Measurements from ENCODE around the gene C12orf43.

DNA sequence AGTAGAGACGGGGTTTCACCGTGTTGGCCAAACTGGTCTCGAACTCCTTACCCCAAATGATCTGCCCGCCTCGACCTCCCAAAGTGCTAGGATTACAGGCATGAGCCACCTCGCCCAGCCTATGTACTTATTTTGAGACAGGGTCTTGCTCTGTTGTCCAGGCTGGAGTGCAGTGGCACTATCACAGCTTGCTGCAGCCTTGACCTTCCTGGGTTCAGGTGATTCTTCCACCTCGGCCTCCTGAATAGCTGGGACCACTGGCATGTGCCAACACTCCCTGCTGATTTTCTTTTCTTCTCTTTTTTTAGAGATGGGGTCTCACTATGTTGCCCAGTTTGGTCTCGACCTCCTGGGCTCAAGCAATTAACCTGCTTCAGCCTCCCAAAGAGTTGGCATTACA lies 52.0 kb downstream of the C12orf43 start:
- TF ChIP-seq POLR2A (IDR thresholded peaks at IDR 0.05; ENCODE audit: low read length), result no peak
- no peak for TF ChIP-seq GATA1 (IDR thresholded peaks at IDR 0.05; ENCODE audit: low read depth, low read length)

Data from erythroblast (primary cell).